HepG2 (cell line): ENCODE data around the gene EFHD2.

Experiments used
- ARNT ChIP-seq: fragments of 450-650 bp; IDR thresholded peaks from 2 replicates; pipeline ENCODE4 v1.6.1; 2017
- CEBPB ChIP-seq: IDR thresholded peaks from 2 replicates; pipeline ENCODE4 v1.6.1; 2011; ENCODE audit warnings: low read depth, low read length, improper control_type of control experiment, borderline replicate concordance
- PRPF4 ChIP-seq: fragments of 200-400 bp; formaldehyde crosslinking; IDR thresholded peaks from 2 replicates; pipeline ENCODE4 v1.6.1; 2016; ENCODE audit warnings: low read length, low read depth; ENCODE audit not compliant: poor library complexity, severe bottlenecking
- TAF1 ChIP-seq: sonication (generic); formaldehyde crosslinking; IDR thresholded peaks from 2 replicates; pipeline ENCODE4 v1.4.0; 2020; ENCODE audit warnings: missing genetic modification reagents
- ZNF598 ChIP-seq: sonication (generic); formaldehyde crosslinking; IDR thresholded peaks from 2 replicates; pipeline ENCODE4 v1.5.1; 2020; ENCODE audit warnings: mild to moderate bottlenecking, missing genetic modification reagents, borderline replicate concordance

GRCh38 chr1:15448877-15449462 lies 39.3 kb downstream of the EFHD2 start:
- TF ChIP-seq TAF1 (no peak), CEBPB (no peak), PRPF4 (no peak), ZNF598 (CRISPR knock-in tag) (no peak), ARNT (no peak)
